Heart left ventricle (tissue), 13 donors: ENCODE data around the gene DCUN1D4.

Experiments
- CTCF ChIP-seq, 12 donors: fragments of 200-600 bp; sonication (generic) in 4 of 12; IDR thresholded peaks; one replicate each; pipeline versions ENCODE4 v1.5.0 to v1.8.0; 2018 to 2022; ENCODE audit warnings: antibody characterized with exemption in 12 of 12, mild to moderate bottlenecking in 5 of 12
- POLR2A ChIP-seq, 2 donors: fragments of 450-650 bp; IDR thresholded peaks; one replicate each; pipeline ENCODE4 v1.6.1; 2017; ENCODE audit warnings: antibody characterized with exemption in 2 of 2, mild to moderate bottlenecking in 2 of 2, moderate library complexity in 2 of 2
- donor health status: ischemic (EF 13 %, LVEDD 7.1; RV severe dilation, severe dysfunction).
- donor health status: DM: no; HTN: yes; CAD: no.
- donor health status: DM: no; HTN: no; CAD: no.
- donor health status: ischemic (EF 25% LVEDD 6.9; RV normal size, moderate dysfunction).
- donor health status: ischemic (EF 25% LVEDD 5.7; RV mildly dilated, moderate dysfunction).
- donor health status: ischemic (EF 35%, LVEDD 5.7; RV mildly dilated, moderate dysfunction).
- donor health status: nonischemic (EF 11% LVEDD 7.7; RV severe dilation, severe dysfunction).
- donor health status: DM: yes; HTN: yes; CAD: no.
- donor health status: PGD.
- donor health status: ischemic (EF 29% LVEDD 5.4; RV normal size, mild dysfunction).
- donor health status: nonischemic (EF 23%, LVEDD 6.1; RV moderate dilation, normal function).

GRCh38 chr4:51868449-51868847 is 25.5 kb downstream of the DCUN1D4 start:
- TF ChIP-seq CTCF (IDR thresholded peaks at IDR 0.05) (no peak), POLR2A (IDR thresholded peaks at IDR 0.05) (no peak)
